Retinal pigment epithelial cell (primary cell): ENCODE measurements around the gene MTHFD1L.

Source experiments
- DNase-seq: peaks from one replicate; pipeline ENCODE4 v3.0.0-alpha.2; 2010; ENCODE audit warnings: low read depth
- H3K4me3 ChIP-seq: 2 replicates; pipeline ENCODE4 v1.5.1; 2011; ENCODE audit warnings: mild to moderate bottlenecking, low read length, control low read depth, moderate library complexity
- TF ChIP-seq, protein P1 (sequence below): conservative IDR thresholded peaks from 2 replicates; pipeline ENCODE4 v1.5.1; 2011; ENCODE audit warnings: low read depth, low read length, control low read depth, inconsistent platforms

Gene MTHFD1L

DNA sequence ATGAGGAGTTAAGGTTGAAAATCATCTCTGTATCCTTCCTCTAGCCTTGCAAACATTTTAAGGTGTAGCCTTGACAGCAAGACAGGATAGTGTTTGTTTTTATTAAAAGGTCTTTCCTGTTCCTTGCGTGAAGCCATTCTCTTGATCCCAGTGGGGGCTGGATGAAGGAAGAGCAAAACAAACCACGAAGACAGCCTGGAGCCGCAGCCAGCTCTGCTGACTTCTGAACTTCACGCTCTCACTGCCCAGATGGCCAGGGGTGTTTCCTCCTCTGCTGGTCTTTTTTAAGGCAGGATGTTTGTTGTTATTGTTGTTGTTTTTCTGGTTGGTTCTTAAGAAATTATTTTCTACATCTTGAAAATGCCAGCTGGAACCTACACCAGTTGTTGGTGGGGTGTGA lies 156.4 kb downstream of the MTHFD1L start:
- TF ChIP-seq, protein P1, sequence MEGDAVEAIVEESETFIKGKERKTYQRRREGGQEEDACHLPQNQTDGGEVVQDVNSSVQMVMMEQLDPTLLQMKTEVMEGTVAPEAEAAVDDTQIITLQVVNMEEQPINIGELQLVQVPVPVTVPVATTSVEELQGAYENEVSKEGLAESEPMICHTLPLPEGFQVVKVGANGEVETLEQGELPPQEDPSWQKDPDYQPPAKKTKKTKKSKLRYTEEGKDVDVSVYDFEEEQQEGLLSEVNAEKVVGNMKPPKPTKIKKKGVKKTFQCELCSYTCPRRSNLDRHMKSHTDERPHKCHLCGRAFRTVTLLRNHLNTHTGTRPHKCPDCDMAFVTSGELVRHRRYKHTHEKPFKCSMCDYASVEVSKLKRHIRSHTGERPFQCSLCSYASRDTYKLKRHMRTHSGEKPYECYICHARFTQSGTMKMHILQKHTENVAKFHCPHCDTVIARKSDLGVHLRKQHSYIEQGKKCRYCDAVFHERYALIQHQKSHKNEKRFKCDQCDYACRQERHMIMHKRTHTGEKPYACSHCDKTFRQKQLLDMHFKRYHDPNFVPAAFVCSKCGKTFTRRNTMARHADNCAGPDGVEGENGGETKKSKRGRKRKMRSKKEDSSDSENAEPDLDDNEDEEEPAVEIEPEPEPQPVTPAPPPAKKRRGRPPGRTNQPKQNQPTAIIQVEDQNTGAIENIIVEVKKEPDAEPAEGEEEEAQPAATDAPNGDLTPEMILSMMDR: no peak
- DNase-seq: no peak
- no peak overlapping the region for H3K4me3 ChIP-seq

DNA sequence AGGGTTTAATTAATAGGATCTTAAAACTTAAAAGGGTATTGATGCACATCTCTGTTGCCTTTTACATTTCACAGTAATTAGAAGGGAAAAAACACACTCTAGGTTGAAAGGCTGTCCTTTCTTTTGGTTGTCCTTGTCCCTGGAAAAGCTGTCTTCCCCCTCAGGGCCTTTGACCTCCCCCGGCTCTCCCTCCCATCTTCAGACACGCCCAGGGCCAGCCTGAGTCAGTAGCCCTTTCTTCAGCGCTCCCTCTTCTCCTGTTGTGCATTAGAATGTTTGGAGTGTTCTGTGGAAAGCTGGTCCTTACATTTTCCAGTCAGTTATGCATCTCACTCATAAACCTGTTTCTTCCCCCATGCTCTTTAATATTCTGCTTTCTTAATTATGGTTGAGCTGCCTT lies 157.0 kb downstream of the MTHFD1L start:
- DNase-seq: no peak
- TF ChIP-seq, protein P1: no peak
- no peak overlapping the region for H3K4me3 ChIP-seq

DNA sequence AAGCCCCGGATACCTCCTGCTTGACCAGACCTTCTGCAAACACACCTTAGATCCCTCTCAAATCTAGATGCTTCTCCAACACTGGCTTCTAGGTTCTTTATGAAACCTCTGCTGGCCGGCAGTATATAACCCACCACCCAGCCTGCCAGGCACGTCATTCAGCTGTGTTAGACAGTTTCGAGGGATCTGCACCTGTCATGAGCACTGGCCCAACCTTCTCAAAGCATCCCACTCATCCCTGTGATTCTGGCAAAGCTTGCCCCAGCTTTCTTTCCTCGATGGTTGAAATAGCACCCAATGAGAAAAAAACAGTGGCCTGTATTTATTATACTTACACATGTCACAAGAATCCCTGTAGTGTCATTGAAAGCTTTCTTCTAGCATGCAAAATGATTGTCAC lies 157.8 kb downstream of the MTHFD1L start:
- TF ChIP-seq, protein P1: no peak
- H3K4me3 ChIP-seq: no peak overlapping the region
- DNase-seq: no peak

DNA sequence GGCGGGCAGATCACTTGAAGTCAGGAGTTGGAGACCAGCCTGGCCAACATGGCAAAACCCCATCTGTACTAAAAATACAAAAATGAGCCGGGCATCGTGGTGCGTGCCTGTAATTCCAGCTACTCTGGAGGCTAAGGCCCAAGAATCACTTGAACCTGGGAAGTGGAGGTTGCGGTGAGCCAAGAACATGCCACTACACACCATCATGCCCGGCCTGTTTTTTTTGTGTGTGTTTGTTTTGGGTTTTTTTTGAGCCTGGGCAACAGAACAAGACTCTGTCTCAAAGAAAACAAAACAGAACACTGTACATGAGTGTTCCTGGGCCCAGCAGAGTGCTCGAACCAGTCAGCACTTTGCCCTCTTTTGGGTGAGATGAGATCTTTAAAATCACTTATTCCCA lies 159.1 kb downstream of the MTHFD1L start:
- DNase-seq: no peak
- TF ChIP-seq, protein P1: no peak
- H3K4me3 ChIP-seq: no peak overlapping the region

DNA sequence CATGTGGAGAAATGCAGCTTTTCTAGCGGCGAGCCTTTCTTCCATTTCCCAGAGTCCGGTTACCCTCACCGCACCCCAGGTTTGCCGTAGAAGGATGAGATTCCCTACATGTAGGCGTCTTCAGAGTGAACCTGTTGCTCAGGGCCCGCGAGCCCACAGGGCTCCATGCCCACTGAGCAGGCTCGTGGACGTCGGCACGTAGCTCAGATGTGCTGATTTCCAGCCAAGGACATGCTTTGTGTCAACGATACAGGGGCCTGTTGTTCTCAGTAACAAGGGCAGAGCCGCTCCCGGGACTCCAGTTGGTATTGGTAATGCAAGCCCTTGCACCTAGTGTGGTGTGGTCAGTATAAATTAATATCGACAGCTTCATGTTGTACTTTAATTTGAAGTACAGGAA lies 159.6 kb downstream of the MTHFD1L start:
- no peak overlapping the region for H3K4me3 ChIP-seq
- DNase-seq: no peak
- TF ChIP-seq, protein P1: no peak

DNA sequence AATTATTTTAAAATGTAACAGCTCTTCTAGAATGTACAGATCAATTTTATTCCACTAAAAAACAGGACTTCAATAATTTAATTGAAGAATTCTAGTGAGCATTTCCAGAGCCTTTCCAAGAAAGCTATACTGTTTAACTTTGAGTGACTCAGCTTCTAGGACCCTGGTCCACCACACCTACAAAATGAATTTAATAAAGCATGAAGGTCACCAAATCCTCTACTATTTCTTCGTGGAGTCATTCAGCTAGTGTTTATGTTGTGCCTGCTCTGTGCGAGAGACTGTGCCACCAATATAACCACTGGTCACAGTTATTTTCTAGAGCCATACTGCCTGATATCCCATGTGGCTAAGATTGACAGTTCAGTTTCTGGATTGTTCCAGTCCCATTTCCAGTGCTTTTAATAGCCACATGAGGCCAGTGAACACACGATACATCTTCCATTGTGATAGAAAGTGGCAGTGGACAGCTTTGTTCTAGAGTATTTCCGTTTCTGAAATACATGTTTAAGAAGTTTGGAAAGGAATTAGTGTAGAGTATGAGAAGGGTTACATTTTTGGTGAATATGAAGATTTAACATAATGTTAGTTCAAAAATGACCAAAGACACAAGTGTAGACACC lies 160.7 kb downstream of the MTHFD1L start:
- no peak for DNase-seq
- no peak overlapping the region for H3K4me3 ChIP-seq
- TF ChIP-seq, protein P1: no peak

DNA sequence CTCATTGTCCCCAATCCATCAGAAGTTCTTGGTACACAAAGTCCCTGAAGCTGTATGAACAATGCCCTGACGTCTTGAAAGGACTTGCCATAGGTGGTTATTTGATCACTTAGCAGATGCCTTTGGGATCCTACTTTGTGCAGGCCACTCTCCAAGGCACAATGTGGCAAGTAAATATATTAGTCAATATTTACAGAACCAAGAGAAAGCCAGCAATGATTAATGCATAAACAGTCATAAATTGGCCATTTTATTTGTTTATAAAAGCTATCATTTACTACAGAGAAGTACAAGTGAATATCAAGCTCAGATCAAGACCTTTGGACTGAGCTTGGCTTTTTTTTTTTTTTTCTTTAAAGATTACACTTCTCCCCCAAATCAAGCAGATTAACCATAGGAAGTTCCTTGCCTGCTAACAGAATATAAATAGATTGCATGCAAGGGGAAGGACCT lies 161.8 kb downstream of the MTHFD1L start:
- TF ChIP-seq, protein P1: no peak
- no peak for DNase-seq

More for the DNA sequence above, 161.8 kb downstream of the MTHFD1L start:
- no peak overlapping the region for H3K4me3 ChIP-seq
